Caki2 (cell line): ENCODE data around the gene DNAAF8. TPM values are rescaled to one million over a fixed set of nuclear protein-coding genes. Genes with fewer than 3 reads are reported as not detected.

Experiments used
- DNase-seq: peaks from one replicate; pipeline ENCODE4 v3.0.0-alpha.2; 2015; ENCODE audit warnings: low read depth
- in situ Hi-C: cut with HindIII; loops from 2 replicates; pipeline ENCODE4 v1.10.0; 2016; ENCODE audit warnings: low sequenced_read_pairs, low pct_unique_long_range_greater_than_20kb, mixed read lengths
- total RNA-seq: library from RNA; depleted of rRNA; stranded (reverse); fragments of >200 nt; shearing (Covaris generic); gene quantifications from 2 replicates; pipeline ENCODE4 v1.2.3, GENCODE V29; 2014; ENCODE audit warnings: low replicate concordance

Gene DNAAF8
- total RNA-seq, 1 experiment from 2014 or later = 5.4 TPM

GRCh38 chr16:4745274-4745569 lies 10.9 kb downstream of the DNAAF8 start:
- in situ Hi-C loops = no loop called here

GRCh38 chr16:4746215-4746614 lies 11.9 kb downstream of the DNAAF8 start:
- no peak for DNase-seq
- in situ Hi-C loops = no loop called here

More at GRCh38 chr16:4745274-4745569, 10.9 kb downstream of the DNAAF8 start:
- no peak for DNase-seq

- no peak for DNase-seq
- in situ Hi-C loops = no loop called here
These were observed 12.7 kb downstream of the DNAAF8 start for GRCh38 chr16:4746991-4747574.

GRCh38 chr16:4747906-4748681 lies 13.8 kb downstream of the DNAAF8 start:
- in situ Hi-C loops = no loop called here
- DNase-seq = no peak

- DNase-seq = no peak
- in situ Hi-C loops = no loop called here
These were observed 14.5 kb downstream of the DNAAF8 start for GRCh38 chr16:4748682-4749411.

- DNase-seq = no peak
- in situ Hi-C loops = no loop called here
These were observed 15.4 kb downstream of the DNAAF8 start for GRCh38 chr16:4749700-4750257.

- in situ Hi-C loops = no loop called here
These were observed 16.6 kb downstream of the DNAAF8 start for GRCh38 chr16:4750896-4751295.

GRCh38 chr16:4752351-4753100 lies 18.2 kb downstream of the DNAAF8 start:
- DNase-seq = no peak
- in situ Hi-C loops = no loop called here

More at GRCh38 chr16:4750896-4751295, 16.6 kb downstream of the DNAAF8 start:
- no peak for DNase-seq

GRCh38 chr16:4753227-4753626 lies 18.9 kb downstream of the DNAAF8 start:
- no peak for DNase-seq
- in situ Hi-C loops = no loop called here

GRCh38 chr16:4754865-4755264 lies 20.5 kb downstream of the DNAAF8 start:
- in situ Hi-C loops = no loop called here
- no peak for DNase-seq

GRCh38 chr16:4755687-4756086 lies 21.4 kb downstream of the DNAAF8 start:
- DNase-seq = no peak
- in situ Hi-C loops = no loop called here

GRCh38 chr16:4760221-4760910 lies 26.0 kb downstream of the DNAAF8 start:
- in situ Hi-C loops = no loop called here
- DNase-seq = no peak

GRCh38 chr16:4762205-4762604 lies 27.9 kb downstream of the DNAAF8 start:
- DNase-seq = no peak
- in situ Hi-C loops = no loop called here

- DNase-seq = no peak
- in situ Hi-C loops = no loop called here
These were observed 29.5 kb downstream of the DNAAF8 start for GRCh38 chr16:4763791-4764190.

- in situ Hi-C loops = no loop called here
- DNase-seq = no peak
These were observed 31.5 kb downstream of the DNAAF8 start for GRCh38 chr16:4765511-4766474.

- in situ Hi-C loops = no loop called here
- DNase-seq = peak; percentile 94
These were observed 32.7 kb downstream of the DNAAF8 start, which contains the start of gene ZNF500 for GRCh38 chr16:4766875-4767628. Gene ZNF500, minus strand, starts transcription at chr16:4767162. Its CDS starts 1,184 bp downstream, at chr16:4765978.
